ENCODE measurements around the gene PTPN13. TPM values are rescaled to one million over a fixed set of nuclear protein-coding genes. Genes with fewer than 3 reads are reported as not detected.

Gene PTPN13
- total RNA-seq, 4 donors from 2014 or later: 97.3 to 146 (median 125) TPM

DNA sequence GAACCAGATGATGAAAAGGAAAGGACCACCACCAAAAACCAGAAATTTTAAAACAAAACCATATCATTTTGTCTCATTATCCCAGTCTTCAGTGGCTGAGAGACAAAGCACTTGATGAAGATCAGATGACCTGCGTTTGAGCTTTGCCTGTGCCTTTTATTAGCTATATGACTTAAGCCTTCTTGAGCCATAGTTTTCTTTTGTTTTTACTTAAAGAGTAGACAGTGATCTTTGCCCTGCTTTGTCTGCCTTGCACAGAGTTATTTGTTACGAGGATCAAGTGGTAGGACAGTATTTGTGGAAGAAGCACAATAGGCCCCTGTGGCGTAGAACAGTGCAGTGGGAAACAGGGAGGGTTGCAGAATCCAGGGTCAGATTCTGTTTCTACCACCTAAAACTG lies 165.2 kb downstream of the PTPN13 start:
- Histone ChIP-seq H3K36me3 (peaks cover 36% of the 10 kb centered on the region), H3K4me1 (no peaks in the 10 kb centered on the region), H3K9me3 (no peaks in the 10 kb centered on the region), H3K27ac (no peak overlapping the region), H3K27me3 (no peaks in the 10 kb centered on the region), H3K4me3 (no peak overlapping the region)
- TF ChIP-seq EP300 (IDR thresholded peaks at IDR 0.05): no peak
- 90% methylated on average over 3 of the region's 3 CpGs for WGBS
- no peak for DNase-seq (ENCODE audit: low spot score in 2 of 2)

DNA sequence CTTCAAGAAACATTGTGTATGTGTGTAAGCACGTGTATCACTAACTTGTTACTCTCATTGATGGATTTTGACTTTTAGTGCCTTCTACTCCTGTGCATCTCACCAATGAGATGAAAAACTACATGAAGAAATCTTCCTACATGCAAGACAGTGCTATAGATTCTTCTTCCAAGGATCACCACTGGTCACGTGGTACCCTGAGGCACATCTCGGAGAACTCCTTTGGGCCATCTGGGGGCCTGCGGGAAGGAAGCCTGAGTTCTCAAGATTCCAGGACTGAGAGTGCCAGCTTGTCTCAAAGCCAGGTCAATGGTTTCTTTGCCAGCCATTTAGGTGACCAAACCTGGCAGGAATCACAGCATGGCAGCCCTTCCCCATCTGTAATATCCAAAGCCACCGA lies 168.5 kb downstream of the PTPN13 start:
- no peaks in the 10 kb centered on the region for H3K4me1 ChIP-seq
- no peak overlapping the region for H3K4me3 ChIP-seq
- no peak for TF ChIP-seq POLR2AphosphoS5 (IDR thresholded peaks at IDR 0.05)
- TF ChIP-seq POLR2A (IDR thresholded peaks at IDR 0.05): no peak
- TF ChIP-seq EP300 (IDR thresholded peaks at IDR 0.05): no peak
- TF ChIP-seq, protein P1, sequence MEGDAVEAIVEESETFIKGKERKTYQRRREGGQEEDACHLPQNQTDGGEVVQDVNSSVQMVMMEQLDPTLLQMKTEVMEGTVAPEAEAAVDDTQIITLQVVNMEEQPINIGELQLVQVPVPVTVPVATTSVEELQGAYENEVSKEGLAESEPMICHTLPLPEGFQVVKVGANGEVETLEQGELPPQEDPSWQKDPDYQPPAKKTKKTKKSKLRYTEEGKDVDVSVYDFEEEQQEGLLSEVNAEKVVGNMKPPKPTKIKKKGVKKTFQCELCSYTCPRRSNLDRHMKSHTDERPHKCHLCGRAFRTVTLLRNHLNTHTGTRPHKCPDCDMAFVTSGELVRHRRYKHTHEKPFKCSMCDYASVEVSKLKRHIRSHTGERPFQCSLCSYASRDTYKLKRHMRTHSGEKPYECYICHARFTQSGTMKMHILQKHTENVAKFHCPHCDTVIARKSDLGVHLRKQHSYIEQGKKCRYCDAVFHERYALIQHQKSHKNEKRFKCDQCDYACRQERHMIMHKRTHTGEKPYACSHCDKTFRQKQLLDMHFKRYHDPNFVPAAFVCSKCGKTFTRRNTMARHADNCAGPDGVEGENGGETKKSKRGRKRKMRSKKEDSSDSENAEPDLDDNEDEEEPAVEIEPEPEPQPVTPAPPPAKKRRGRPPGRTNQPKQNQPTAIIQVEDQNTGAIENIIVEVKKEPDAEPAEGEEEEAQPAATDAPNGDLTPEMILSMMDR (IDR thresholded peaks at IDR 0.05): no peak
- no peak for DNase-seq (ENCODE audit: low spot score in 2 of 2)
- H3K27me3 ChIP-seq: no peaks in the 10 kb centered on the region
- H3K27ac ChIP-seq: no peak overlapping the region
- no peaks in the 10 kb centered on the region for H3K9me3 ChIP-seq
- H3K36me3 ChIP-seq: peaks cover 47% of the 10 kb centered on the region
- 86% methylated on average over 5 of the region's 5 CpGs for WGBS

DNA sequence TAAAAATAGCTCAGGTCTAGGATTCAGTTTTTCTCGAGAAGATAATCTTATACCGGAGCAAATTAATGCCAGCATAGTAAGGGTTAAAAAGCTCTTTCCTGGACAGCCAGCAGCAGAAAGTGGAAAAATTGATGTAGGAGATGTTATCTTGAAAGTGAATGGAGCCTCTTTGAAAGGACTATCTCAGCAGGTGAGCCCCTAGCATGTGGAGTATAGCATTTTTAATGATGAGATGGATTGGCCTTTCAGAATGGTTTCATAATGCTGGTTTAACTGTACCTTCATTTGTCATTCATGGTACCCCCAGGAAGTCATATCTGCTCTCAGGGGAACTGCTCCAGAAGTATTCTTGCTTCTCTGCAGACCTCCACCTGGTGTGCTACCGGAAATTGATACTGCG lies 175.7 kb downstream of the PTPN13 start:
- no peak for DNase-seq (ENCODE audit: low spot score in 2 of 2)
- 93% methylated on average over 4 of the region's 4 CpGs for WGBS
- H3K27ac ChIP-seq: no peak overlapping the region
- no peaks in the 10 kb centered on the region for H3K9me3 ChIP-seq
- H3K36me3 ChIP-seq: peaks cover 62% of the 10 kb centered on the region
- H3K27me3 ChIP-seq: no peaks in the 10 kb centered on the region
- TF ChIP-seq POLR2A (IDR thresholded peaks at IDR 0.05) (no peak), POLR2AphosphoS5 (IDR thresholded peaks at IDR 0.05) (no peak), EP300 (IDR thresholded peaks at IDR 0.05) (no peak)
- TF ChIP-seq, protein P1 (IDR thresholded peaks at IDR 0.05): no peak
- H3K4me1 ChIP-seq: no peaks in the 10 kb centered on the region
- H3K4me3 ChIP-seq: no peak overlapping the region

DNA sequence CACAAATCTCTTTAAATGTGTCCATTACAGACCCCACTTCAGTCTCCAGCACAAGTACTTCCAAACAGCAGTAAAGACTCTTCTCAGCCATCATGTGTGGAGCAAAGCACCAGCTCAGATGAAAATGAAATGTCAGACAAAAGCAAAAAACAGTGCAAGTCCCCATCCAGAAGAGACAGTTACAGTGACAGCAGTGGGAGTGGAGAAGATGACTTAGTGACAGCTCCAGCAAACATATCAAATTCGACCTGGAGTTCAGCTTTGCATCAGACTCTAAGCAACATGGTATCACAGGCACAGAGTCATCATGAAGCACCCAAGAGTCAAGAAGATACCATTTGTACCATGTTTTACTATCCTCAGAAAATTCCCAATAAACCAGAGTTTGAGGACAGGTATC lies 177.0 kb downstream of the PTPN13 start:
- Histone ChIP-seq H3K4me3 (no peak overlapping the region), H3K27me3 (no peaks in the 10 kb centered on the region), H3K27ac (no peak overlapping the region), H3K36me3 (peaks cover 76% of the 10 kb centered on the region), H3K9me3 (no peaks in the 10 kb centered on the region), H3K4me1 (no peaks in the 10 kb centered on the region)
- no peak for DNase-seq (ENCODE audit: low spot score in 2 of 2)
- WGBS: 92% methylated on average over 1 of the region's 1 CpG
- TF ChIP-seq POLR2A (IDR thresholded peaks at IDR 0.05) (no peak), EP300 (IDR thresholded peaks at IDR 0.05) (no peak), POLR2AphosphoS5 (IDR thresholded peaks at IDR 0.05) (no peak)
- TF ChIP-seq, protein P1 (IDR thresholded peaks at IDR 0.05): no peak

DNA sequence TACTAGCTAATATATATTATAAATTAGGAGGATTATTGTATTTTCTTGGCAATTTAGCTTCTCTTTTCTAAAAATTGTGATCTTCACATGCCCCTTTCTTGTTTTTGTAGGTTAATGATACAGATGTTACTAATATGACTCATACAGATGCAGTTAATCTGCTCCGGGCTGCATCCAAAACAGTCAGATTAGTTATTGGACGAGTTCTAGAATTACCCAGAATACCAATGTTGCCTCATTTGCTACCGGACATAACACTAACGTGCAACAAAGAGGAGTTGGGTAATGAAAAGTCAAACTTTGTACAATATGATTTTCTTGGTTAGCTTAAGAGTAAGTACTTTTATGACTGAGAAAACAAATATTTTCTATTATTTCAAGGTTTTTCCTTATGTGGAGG lies 180.9 kb downstream of the PTPN13 start:
- Histone ChIP-seq H3K36me3 (peaks cover 63% of the 10 kb centered on the region), H3K4me3 (no peak overlapping the region), H3K27me3 (no peaks in the 10 kb centered on the region), H3K9me3 (no peaks in the 10 kb centered on the region), H3K4me1 (no peaks in the 10 kb centered on the region), H3K27ac (no peak overlapping the region)
- TF ChIP-seq POLR2A (IDR thresholded peaks at IDR 0.05): no peak
- no peak for DNase-seq (ENCODE audit: low spot score in 2 of 2)
- 52% methylated on average over 4 of the region's 4 CpGs for WGBS

DNA sequence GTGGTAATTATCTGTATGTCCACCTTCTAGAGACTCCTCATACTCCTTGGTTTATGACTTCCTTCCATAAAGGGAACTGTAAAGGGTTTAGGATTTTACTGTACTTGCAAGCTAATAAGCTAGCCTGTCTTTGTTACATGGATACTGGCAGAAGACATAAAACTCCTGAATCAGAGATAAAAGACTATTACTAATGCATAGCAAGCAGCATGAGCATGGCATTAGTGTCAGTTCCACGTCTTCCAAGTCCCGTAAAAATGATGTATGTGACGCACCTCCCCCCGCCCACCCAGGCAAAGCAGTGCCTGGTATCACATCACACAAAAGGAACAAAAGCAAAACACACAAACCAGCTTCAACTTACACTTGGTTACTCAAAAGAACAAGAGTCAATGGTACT lies 184.1 kb downstream of the PTPN13 start:
- TF ChIP-seq, protein P1 (IDR thresholded peaks at IDR 0.05): no peak
- no peak for TF ChIP-seq POLR2AphosphoS5 (IDR thresholded peaks at IDR 0.05)
- TF ChIP-seq POLR2A (IDR thresholded peaks at IDR 0.05): no peak
- TF ChIP-seq EP300 (IDR thresholded peaks at IDR 0.05): no peak
- WGBS: 94% methylated on average over 4 of the region's 4 CpGs
- Histone ChIP-seq H3K27ac (no peak overlapping the region), H3K27me3 (no peaks in the 10 kb centered on the region), H3K9me3 (no peaks in the 10 kb centered on the region), H3K4me3 (no peak overlapping the region), H3K4me1 (no peaks in the 10 kb centered on the region), H3K36me3 (peaks cover 39% of the 10 kb centered on the region)
- no peak for DNase-seq (ENCODE audit: low spot score in 2 of 2)
